ENCODE measurements around the gene MYO1E. TPM values are rescaled to one million over a fixed set of nuclear protein-coding genes. Genes with fewer than 3 reads are reported as not detected.
"Not testable (repeated sequence)": the region's sequence is repeated elsewhere in the genome, so short reads cannot be mapped to it uniquely, and the experiment has no call there.

The MYO1E gene
- total RNA-seq, 4 donors from 2014 or later: 245 to 380 (median 268) TPM

DNA sequence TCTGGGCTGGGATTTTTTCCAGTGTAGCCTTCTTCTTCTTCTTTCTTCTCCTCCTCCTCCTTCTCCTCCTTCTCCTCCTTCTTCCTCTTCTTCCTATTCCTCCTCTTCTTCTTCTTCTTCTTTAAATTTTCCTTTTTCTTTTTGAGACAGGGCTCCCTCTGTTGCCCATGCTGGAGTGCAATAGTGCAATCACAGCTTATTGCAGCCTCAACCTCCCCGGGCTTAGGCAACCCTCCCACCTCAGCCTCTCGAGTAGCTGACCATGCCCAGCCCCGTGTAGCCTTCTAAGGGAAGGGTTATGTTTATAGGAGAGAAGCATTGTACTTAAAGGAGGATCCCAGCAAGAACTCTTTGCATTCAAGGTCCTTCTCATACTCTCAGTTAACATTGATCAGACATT is 24.0 kb upstream of the MYO1E start:
- TF ChIP-seq CTCF (IDR thresholded peaks at IDR 0.05) (no peak), POLR2A (IDR thresholded peaks at IDR 0.05) (no peak)
- H3K36me3 ChIP-seq: no peaks in the 10 kb centered on the region
- no peaks in the 10 kb centered on the region for H3K9me3 ChIP-seq
- H3K27ac ChIP-seq: no peak overlapping the region
- no peak for DNase-seq
- no peak overlapping the region for H3K4me3 ChIP-seq
- H3K27me3 ChIP-seq: no peaks in the 10 kb centered on the region
- H3K4me1 ChIP-seq: no peaks in the 10 kb centered on the region

- no peak overlapping the region for H3K27ac ChIP-seq
- H3K36me3 ChIP-seq: no peaks in the 10 kb centered on the region
- no peak for DNase-seq
- H3K9me3 ChIP-seq: no peaks in the 10 kb centered on the region
- no peaks in the 10 kb centered on the region for H3K27me3 ChIP-seq
- H3K4me3 ChIP-seq: no peak overlapping the region
- TF ChIP-seq POLR2A (IDR thresholded peaks at IDR 0.05) (no peak), CTCF (IDR thresholded peaks at IDR 0.05) (no peak)
- H3K4me1 ChIP-seq: no peaks in the 10 kb centered on the region
Measured at GRCh38 chr15:59396211-59396610, 23.5 kb upstream of the MYO1E start.

- DNase-seq: no peak
- Histone ChIP-seq H3K27me3 (no peaks in the 10 kb centered on the region), H3K9me3 (no peaks in the 10 kb centered on the region), H3K27ac (no peak overlapping the region), H3K4me3 (no peak overlapping the region), H3K36me3 (no peaks in the 10 kb centered on the region), H3K4me1 (no peaks in the 10 kb centered on the region)
- TF ChIP-seq CTCF (IDR thresholded peaks at IDR 0.05) (no peak), POLR2A (IDR thresholded peaks at IDR 0.05) (no peak)
Measured at GRCh38 chr15:59394166-59394661, 21.5 kb upstream of the MYO1E start.

- Histone ChIP-seq H3K27me3 (no peaks in the 10 kb centered on the region), H3K4me1 (no peaks in the 10 kb centered on the region), H3K27ac (no peak overlapping the region), H3K36me3 (no peaks in the 10 kb centered on the region), H3K4me3 (no peak overlapping the region), H3K9me3 (no peaks in the 10 kb centered on the region)
- no peak for TF ChIP-seq CTCF (IDR thresholded peaks at IDR 0.05)
- TF ChIP-seq POLR2A (IDR thresholded peaks at IDR 0.05): no peak
- DNase-seq: no peak
Measured at GRCh38 chr15:59392299-59392698, 19.6 kb upstream of the MYO1E start.

GRCh38 chr15:59388670-59389069 is 16.0 kb upstream of the MYO1E start:
- H3K9me3 ChIP-seq: no peaks in the 10 kb centered on the region
- H3K36me3 ChIP-seq: no peaks in the 10 kb centered on the region
- no peak overlapping the region for H3K27ac ChIP-seq
- no peak for DNase-seq
- TF ChIP-seq POLR2A (IDR thresholded peaks at IDR 0.05) (no peak), CTCF (IDR thresholded peaks at IDR 0.05) (no peak)
- no peak overlapping the region for H3K4me3 ChIP-seq
- H3K27me3 ChIP-seq: no peaks in the 10 kb centered on the region
- no peaks in the 10 kb centered on the region for H3K4me1 ChIP-seq

- DNase-seq, H3K9me3 ChIP-seq, H3K4me1 ChIP-seq, H3K27ac ChIP-seq, H3K36me3 ChIP-seq, H3K4me3 ChIP-seq, H3K27me3 ChIP-seq: not testable (repeated sequence)
Measured at GRCh38 chr15:59387196-59387878, 14.7 kb upstream of the MYO1E start.
